ENCODE measurements around the gene KMT2E.

The KMT2E gene

GRCh38 chr7:105139381-105139780 is 125.4 kb downstream of the KMT2E start:
- TF ChIP-seq TAF1 (IDR thresholded peaks at IDR 0.05; ENCODE audit: borderline replicate concordance, low read depth, low read length) (no peak), POLR2A (IDR thresholded peaks at IDR 0.05; ENCODE audit: low read depth, low read length) (no peak), POLR2AphosphoS5 (IDR thresholded peaks at IDR 0.05; ENCODE audit: low read depth, low read length) (no peak)
- FAIRE-seq: no peak

DNA sequence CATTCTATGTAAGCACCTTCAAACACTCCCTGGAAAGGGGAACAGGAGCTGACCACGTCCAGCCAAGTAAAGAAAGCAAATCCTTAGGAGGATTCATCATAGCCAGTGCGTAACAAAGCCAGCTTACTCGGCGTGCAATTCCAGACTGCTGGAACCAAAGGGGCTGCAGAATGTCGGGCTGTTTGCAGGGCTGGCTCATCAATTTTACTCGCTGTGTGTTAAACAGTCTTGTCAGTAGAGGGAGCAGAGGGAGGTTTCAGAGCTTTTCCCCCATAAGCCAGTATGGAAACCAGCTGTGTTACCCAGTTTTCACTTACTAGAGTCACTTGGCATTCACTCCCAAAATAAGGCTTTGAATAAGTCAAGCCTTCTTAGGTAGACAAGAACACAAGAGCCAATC is 127.1 kb downstream of the KMT2E start:
- FAIRE-seq (no peak), DNase-seq (ENCODE audit: insufficient read length) (no peak)
- TF ChIP-seq POLR2A (IDR thresholded peaks at IDR 0.05; ENCODE audit: low read depth, low read length) (no peak), TAF1 (IDR thresholded peaks at IDR 0.05; ENCODE audit: borderline replicate concordance, low read depth, low read length) (no peak), POLR2AphosphoS5 (IDR thresholded peaks at IDR 0.05; ENCODE audit: low read depth, low read length) (no peak)

More at GRCh38 chr7:105139381-105139780, 125.4 kb downstream of the KMT2E start:
- no peak for DNase-seq (ENCODE audit: insufficient read length)

GRCh38 chr7:105149827-105150226 is 135.8 kb downstream of the KMT2E start:
- TF ChIP-seq TAF1 (IDR thresholded peaks at IDR 0.05; ENCODE audit: borderline replicate concordance, low read depth, low read length) (no peak), POLR2A (IDR thresholded peaks at IDR 0.05; ENCODE audit: low read depth, low read length) (no peak)
- FAIRE-seq: no peak
- DNase-seq (ENCODE audit: insufficient read length): no peak

DNA sequence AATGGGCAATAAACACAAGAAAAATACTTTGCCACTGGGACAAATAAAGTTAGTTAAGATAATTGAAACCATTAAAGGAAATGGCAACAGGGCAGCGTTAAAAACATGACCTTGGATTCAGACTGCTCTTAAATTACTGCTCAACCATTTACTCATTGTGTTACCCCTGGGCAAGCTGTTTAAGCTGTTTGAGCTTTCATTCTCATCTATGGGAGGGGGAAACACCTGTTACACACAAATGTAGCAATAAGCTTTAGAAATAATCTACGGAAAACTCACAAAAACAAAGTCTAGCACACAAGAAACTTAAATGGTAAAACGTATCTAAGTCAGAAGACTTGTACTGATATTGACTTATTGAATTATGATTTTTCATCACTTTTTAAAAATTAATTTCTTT is 137.1 kb downstream of the KMT2E start:
- no peak for DNase-seq (ENCODE audit: insufficient read length)
- no peak for TF ChIP-seq POLR2A (IDR thresholded peaks at IDR 0.05; ENCODE audit: low read depth, low read length)
- no peak for TF ChIP-seq TAF1 (IDR thresholded peaks at IDR 0.05; ENCODE audit: borderline replicate concordance, low read depth, low read length)
- TF ChIP-seq POLR2AphosphoS5 (IDR thresholded peaks at IDR 0.05; ENCODE audit: low read depth, low read length): no peak
- no peak for FAIRE-seq

DNA sequence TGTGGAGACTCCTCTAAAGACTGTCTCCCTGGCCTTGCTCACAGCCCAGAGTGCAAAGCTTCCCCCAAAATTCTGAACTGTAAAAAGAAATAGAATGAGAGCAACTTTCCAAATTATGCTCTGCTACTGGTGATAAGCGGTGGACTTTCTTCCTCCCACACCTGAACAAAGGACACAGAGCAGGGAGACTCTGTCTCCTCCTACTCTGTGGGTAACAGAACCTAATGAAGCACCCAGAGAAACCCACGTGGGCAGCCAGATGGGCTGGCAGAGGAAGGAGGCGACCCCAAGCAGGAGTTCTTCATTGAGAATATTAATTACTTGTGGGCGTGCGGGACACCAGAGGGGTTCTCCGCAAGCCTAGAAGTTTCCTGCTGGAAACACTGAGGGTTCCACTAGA is 139.5 kb downstream of the KMT2E start:
- DNase-seq (ENCODE audit: insufficient read length) (no peak), FAIRE-seq (no peak)

GRCh38 chr7:105154084-105154483 is 140.1 kb downstream of the KMT2E start:
- FAIRE-seq: no peak
- DNase-seq (ENCODE audit: insufficient read length): no peak
- TF ChIP-seq POLR2A (IDR thresholded peaks at IDR 0.05; ENCODE audit: low read depth, low read length): no peak
- no peak for TF ChIP-seq TAF1 (IDR thresholded peaks at IDR 0.05; ENCODE audit: borderline replicate concordance, low read depth, low read length)

More for the DNA sequence above, 139.5 kb downstream of the KMT2E start:
- no peak for TF ChIP-seq TAF1 (IDR thresholded peaks at IDR 0.05; ENCODE audit: borderline replicate concordance, low read depth, low read length)
- no peak for TF ChIP-seq POLR2A (IDR thresholded peaks at IDR 0.05; ENCODE audit: low read depth, low read length)
- TF ChIP-seq POLR2AphosphoS5 (IDR thresholded peaks at IDR 0.05; ENCODE audit: low read depth, low read length): no peak

GRCh38 chr7:105156731-105157130 is 142.7 kb downstream of the KMT2E start:
- TF ChIP-seq POLR2A (IDR thresholded peaks at IDR 0.05; ENCODE audit: low read depth, low read length): no peak
- no peak for TF ChIP-seq TAF1 (IDR thresholded peaks at IDR 0.05; ENCODE audit: borderline replicate concordance, low read depth, low read length)
- no peak for TF ChIP-seq POLR2AphosphoS5 (IDR thresholded peaks at IDR 0.05; ENCODE audit: low read depth, low read length)
- no peak for FAIRE-seq
- no peak for DNase-seq (ENCODE audit: insufficient read length)

- DNase-seq (ENCODE audit: insufficient read length) (no peak), FAIRE-seq (no peak)
- TF ChIP-seq POLR2AphosphoS5 (IDR thresholded peaks at IDR 0.05; ENCODE audit: low read depth, low read length): no peak
- no peak for TF ChIP-seq POLR2A (IDR thresholded peaks at IDR 0.05; ENCODE audit: low read depth, low read length)
- no peak for TF ChIP-seq TAF1 (IDR thresholded peaks at IDR 0.05; ENCODE audit: borderline replicate concordance, low read depth, low read length)
Measured at GRCh38 chr7:105157278-105157677, 143.3 kb downstream of the KMT2E start.

GRCh38 chr7:105161366-105161765 is 147.4 kb downstream of the KMT2E start:
- FAIRE-seq: no peak
- no peak for DNase-seq (ENCODE audit: insufficient read length)
- no peak for TF ChIP-seq POLR2A (IDR thresholded peaks at IDR 0.05; ENCODE audit: low read depth, low read length)
- no peak for TF ChIP-seq POLR2AphosphoS5 (IDR thresholded peaks at IDR 0.05; ENCODE audit: low read depth, low read length)
- no peak for TF ChIP-seq TAF1 (IDR thresholded peaks at IDR 0.05; ENCODE audit: borderline replicate concordance, low read depth, low read length)

Data from GM12892 (cell line).